NCI-H345 treated with DMSO at 0.1 percent for 48 hours (cell line): ENCODE results near the gene TOPAZ1.

Source experiments
- DNase-seq: peaks from one replicate; lab custom pipeline; 2025; ENCODE audit not compliant: unreplicated experiment; lab: John Stamatoyannopoulos, UW

The TOPAZ1 gene

DNA sequence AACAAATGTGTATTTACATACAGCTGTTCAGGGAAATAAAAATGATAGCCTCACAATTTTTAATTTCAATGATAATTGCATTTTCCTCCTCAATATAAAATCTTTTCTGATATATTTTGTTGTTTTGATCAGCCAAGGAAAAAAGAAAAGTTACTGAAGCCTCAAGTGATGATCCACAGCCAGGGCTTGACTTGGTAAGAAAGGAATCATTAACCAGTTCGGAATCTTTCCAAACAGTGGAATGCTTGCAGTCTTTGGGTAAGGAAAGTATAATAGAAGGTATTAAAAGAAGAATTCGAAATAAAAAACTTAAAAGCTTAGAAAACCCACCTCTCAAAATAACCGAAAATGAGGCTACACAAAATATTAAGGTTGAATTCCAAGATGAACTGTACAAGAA lies 1.0 kb downstream of the TOPAZ1 start:
- no peak for DNase-seq

DNA sequence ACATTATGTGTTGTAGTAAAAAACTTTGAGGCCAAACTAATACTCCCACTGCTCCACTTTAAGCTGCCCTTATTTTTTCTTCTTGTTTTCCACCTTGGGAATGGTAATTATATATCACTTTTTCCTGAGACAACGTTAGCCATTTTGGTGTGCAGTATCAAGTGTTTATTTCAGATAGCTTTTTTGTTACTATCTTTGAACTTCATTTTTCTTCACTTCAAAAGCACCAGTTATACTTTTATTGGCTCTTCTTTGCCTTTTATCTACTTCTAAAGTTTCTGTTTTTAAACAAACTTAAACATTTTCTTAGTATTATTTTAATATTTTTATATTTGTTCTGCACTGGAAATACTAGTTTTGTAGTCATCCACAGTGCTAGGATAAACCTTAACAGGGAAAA lies 6.5 kb downstream of the TOPAZ1 start:
- DNase-seq, result no peak

DNA sequence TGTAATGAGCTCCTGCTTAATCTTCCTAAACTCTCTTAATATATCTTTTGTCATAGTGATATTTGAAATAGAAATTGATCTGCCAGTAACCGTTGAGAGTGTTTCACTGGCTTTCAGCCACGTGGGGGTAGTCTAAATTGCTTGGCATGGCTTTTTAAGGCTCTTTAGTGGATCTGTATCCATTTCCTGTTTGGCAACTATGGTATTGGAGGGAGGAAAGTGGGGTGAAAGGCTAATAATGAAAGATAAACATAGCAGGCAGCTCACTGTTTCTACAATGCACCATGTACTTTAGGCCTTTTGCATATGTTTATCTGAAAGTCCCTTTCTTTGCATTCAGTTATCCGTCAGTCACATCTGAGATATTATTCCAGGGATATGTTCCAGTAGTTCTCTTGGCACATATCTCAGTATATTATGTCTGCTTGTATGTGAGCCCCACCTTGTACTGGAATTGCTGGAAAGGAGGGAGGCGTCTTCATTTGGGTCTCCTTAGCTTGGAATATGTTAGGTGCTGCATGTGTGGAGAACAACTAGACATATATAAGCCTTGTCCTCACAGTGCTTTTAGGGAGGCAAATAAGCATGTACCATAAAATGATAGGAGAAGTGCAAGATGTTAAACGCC lies 10.8 kb downstream of the TOPAZ1 start:
- no peak for DNase-seq

DNA sequence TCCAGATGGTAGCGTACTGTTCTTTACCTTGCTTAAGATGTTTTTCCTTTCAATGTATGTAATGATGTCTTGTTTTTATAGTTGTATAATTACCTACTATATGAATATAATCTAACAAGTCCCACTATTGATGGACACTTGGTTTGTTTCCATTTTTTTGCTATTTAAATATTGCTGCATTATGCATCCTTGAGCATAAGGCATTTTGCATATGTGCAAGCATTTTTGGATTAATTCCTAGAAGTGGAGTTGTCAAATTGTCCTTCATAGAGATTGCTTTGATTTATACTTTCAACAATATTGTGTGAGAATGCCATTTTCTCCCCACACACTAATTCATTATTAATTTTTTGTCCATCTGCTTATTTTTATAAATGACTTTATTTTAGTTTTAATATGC lies 17.7 kb downstream of the TOPAZ1 start:
- no peak for DNase-seq

DNA sequence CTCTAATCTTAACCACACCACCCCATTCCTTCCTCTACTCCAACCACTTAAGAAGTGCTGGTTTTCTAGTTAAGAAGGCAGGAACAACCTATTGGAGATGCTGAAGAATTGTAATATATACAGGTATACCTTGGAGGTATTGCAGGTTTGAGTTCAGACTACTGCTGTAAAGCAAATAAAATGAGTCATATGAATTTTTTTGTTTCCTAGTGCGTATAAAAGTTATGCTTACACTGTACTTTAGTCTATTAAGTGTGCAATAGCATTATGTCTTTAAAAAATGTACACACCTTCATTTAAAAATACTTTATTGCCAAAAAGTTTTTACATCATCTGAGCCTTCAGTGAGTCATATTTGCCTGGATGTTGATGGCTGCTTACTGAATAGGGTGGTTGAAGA lies 22.5 kb downstream of the TOPAZ1 start:
- no peak for DNase-seq

DNA sequence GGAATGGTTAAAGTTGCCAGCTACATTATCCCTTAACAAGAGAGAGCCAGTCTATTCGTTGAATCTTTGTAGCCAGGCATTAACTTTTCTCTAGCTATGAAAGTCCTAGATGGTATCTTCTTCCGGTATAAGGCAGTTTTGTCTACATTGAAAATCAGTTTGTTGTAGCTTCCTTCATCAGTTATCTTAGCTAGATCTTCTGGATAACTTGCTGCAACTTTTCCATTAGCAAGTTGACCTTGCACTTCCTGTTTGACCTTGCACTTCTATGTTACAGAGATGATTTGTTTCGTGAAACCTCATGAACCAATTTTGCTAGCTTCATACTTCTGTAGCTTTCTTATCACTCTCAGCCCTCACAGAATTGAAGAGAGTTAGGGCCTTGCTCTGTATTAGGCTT lies 24.1 kb downstream of the TOPAZ1 start:
- DNase-seq, result no peak

DNA sequence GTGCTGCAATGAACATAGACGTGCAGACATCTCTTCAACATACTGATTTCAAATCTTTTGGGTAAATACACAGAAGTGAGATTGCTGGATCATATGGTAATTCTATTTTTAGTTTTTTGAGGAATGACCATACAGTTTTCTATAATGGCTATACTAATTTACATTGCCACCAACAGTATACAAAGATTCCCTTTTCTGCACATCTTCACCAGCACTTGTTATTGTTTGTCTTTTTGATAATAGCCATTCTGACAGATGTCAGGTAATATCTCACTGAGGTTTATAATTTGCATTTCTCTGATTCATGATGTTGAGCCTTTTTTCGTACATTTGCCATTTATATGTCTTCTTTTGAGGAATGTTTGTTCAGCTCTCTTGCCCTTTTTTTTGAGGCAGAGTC lies 30.5 kb downstream of the TOPAZ1 start:
- DNase-seq, result no peak

DNA sequence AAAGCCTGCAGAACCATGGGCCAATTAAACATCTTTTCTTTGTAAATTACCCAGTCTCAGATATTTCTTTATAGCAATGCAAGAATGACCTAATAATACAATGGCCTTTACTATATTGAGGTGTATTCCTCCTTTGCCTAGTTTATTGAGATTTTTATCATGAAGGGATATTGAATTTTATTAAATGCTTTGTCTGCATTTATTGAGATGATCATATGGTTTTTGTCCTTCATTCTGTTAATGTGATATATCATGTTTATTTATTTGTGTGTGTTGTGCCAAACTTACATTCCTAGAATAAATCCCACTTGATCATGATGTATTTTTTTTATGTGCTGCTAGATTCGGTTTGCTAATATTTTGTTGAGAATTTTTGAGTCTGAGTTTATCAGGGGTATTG lies 36.2 kb downstream of the TOPAZ1 start:
- no peak for DNase-seq

DNA sequence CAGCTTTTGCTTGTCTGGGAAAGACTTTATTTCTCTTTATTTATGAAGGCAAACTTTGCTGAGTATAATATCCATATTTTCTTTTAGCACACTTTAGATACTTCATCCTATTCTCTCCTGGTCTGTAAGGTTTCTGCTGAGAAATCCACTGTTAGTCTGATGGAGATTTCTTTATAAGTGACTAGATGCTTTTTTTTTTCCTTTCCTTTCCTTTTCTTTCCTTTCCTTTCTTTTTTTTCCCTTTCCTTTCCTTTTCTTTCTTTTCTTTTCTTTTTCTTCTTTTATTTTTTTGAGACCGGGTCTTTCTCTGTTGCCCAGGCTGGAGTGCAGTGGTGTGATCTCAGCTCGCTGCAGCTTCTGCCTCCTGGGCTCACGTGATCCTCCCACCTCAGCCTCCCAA lies 38.4 kb downstream of the TOPAZ1 start:
- no peak for DNase-seq

DNA sequence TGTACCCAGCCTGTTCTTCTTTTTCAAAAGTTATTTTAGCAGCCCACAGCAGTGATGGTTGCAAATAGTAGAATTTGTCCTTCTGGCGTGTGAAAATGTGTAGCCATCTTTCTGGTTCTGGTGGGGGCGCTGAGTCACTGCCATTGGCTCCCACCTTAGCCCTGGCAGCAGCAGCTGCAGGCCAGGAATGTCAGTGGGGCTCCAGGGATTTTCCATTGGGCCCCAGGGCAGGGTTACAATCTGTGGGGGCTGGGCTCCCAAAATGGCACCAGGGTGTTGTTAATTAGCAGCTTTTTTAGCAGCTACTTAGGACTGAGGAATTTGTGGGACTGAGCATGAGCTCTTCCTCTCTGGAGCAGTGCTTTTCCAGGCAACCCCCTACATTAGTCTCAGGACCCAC lies 38.9 kb downstream of the TOPAZ1 start:
- DNase-seq, result no peak

DNA sequence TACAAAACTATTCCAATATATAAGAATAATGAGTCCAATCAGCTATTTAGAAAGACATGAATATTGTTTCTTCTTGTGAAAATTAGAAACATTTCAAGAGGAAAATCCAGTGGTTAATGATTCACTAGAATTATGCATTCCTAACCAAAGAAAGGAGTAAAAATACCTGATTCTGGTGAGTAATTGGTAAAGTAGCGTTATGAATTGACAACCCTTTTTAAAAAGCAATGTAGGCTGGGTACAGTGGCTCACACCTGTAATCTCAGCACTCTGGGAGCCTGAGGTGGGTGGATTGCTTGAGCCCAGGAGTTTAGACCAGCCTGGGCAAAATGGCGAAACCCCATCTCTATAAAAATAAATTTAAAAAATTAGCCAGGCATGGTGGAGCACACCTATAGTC lies 43.3 kb downstream of the TOPAZ1 start:
- DNase-seq, result no peak

DNA sequence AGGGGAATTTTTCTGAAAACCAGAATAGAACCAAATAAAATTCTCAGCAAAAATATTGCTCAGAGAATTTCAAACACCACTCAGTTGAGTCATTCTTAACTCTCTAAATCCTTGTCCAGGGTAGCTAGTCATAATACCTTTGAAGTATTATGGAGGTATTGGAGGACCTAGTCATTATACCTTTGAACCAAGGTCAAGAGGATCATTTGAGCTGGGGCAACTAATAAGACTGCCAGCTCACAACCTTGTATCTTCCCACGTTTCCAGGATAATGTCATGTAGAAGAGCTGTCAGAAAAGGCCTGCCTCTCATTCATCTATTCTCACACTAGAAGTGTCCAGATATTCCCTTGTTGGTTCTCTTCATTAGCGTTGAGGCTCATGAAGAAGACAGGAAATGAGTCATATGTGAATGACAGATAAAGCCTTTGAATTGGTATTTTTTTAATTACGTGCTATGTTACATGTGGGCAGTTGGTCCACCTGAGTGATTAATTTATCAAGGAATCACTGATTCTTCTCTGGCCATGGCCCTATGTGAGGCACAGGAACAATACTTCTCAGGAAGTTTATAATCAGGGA lies 48.3 kb downstream of the TOPAZ1 start:
- DNase-seq, result no peak

DNA sequence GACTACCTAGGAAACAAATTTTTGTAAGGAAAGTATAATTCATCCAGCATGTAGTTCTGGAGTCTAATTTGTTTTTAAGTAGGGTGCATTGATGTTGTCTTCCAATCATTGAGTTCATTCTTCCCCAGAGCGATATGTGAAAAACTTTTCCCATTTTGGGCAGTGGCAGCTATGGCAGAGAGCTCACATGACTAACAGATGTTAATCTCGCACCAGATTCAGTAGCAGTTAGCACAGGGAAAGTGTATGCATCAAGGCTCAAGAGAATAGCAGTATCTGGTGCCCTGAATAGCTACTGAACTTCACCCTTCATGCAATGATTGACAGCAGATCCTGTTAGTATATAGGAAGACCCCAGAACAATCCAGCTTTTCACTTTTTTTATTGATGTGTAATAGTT lies 50.6 kb downstream of the TOPAZ1 start:
- DNase-seq, result no peak

DNA sequence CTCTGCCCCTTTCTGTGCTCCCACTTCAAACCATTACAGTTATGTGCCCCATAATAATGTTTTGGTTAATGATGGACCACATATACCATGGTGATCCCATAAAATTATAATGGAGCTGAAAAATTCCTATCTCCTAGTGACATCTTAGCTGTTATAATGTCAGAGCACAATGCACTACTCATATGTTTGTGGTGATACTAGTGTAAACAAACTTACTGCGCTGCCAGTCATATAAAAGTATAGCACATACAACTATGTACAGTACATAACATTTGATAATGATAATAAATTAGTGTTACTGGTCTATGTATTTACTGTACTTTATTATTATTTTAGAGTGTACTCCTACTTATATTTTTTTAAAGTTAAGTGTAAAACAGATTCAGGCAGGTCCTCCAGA lies 51.3 kb downstream of the TOPAZ1 start:
- DNase-seq, result no peak

DNA sequence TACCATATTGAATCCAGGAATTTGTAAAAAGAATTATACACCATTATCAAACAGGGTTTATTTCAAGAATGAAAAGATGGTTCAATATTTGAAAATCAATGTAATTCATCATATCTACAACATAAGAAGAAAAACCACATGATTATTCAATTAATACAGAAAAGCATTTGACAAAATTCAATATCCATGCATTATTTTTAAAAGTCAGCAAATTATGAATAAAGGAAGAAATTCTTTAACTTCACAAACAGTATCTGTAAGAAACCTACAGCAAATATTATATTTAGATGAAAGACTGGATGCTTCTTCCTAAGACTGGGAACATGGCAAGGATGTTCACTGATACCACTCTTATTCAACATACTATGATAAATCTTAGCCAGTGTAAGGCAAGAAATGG lies 55.6 kb downstream of the TOPAZ1 start:
- no peak for DNase-seq

DNA sequence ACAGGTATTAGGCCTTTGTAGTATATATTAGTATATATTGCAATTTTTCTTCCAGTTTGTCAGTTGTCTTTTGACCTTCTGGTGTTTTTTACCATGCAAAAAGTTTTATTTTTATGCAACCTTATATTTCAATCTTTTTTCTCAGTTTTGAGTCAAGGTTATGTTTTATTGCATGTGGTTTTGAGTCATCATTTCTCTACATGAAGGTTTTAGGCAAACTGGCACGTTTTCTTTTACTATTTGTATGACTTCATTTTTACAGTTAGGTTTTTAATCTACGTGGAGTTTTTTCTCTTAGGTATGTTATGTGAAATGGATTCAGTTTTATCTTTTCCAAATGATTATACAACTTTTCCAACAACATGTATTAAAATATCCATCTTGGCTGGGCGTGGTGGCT lies 60.1 kb downstream of the TOPAZ1 start:
- DNase-seq, result no peak

DNA sequence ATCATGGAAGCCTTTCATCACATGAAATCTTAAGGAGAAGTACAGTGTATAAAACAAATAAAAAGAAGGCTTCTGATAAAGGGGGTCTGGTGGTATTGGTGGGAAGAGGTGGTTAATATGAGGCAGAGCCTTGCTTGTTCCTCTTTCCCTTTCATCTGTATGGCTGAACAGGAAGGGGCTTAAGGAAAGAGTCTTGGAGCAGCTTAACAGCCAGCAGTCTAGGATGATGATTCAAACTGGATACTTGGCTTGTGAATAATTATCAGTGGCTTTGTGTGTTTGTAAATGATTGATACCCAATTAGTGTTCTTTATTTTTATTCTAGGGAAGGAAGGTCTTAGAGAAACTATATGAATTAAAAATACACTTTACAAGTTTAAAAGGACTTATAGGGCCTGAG lies 67.8 kb downstream of the TOPAZ1 start:
- DNase-seq, result no peak

DNA sequence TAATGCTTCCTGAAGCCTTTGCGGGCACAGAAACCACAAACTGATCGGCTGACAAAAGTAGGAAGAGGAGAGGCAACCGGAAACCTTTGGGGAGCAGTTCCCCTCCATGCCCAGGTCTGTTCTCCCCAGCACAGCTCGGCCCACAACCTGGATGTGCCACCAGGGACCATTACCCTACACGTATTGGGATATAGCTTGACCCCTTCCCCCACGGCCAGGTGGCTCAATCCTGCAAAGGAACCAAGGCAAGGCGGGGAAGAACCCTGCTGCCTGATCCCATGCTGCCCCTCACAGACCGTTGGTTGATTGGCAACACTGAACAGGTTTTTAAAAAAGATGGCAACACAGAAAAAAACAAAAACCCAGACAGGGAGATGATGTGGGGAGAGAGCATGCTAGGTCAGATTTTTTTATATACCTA lies 77.2 kb downstream of the TOPAZ1 start:
- no peak for DNase-seq

DNA sequence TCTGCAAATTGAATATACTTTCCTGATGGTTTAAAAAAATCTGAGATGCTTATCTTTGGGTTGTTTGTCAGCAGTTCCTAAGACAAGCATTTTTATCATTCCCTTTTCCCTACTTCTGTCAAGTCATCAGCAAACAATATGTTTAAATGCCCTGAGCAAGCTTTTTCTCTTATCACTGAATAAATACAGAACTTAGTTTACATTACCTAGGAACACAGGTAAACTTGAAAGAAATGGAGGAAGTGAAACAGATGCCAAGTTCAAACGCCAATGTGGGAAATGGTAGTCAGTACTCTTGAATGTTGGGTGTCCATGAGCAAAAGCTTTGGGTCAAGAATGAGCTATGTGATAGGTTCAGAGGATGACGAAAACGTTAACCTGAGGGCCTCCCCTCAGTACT lies 79.6 kb downstream of the TOPAZ1 start:
- no peak for DNase-seq

DNA sequence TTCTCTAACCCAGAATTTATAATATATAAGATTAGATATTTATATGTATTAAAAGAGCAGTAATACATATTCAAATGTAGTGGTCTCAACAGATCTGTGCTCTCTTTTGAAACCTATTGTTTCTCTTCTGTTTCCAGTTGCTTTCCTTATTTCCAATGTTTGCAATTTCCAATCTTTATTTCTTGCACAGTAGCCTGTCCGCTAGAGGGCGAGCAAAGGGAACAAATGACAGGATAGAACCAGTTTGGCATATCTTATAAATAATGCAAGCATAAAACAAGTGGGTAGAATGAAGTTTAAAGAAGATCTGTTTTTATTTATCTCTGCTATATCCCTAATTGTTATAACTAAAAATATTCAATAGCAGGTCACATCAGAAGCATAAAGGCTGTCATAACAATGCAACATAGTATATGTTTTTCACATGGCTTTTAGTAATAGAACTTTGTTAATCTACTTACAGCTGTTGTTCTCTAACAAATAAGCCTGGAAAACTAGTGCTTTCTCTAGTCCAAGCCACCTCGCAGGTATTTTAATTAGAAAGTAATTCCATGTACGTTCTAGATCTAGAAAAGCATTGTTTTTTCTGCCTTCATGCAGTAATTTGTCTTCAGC lies 81.8 kb downstream of the TOPAZ1 start:
- DNase-seq, result peak; percentile 51

DNA sequence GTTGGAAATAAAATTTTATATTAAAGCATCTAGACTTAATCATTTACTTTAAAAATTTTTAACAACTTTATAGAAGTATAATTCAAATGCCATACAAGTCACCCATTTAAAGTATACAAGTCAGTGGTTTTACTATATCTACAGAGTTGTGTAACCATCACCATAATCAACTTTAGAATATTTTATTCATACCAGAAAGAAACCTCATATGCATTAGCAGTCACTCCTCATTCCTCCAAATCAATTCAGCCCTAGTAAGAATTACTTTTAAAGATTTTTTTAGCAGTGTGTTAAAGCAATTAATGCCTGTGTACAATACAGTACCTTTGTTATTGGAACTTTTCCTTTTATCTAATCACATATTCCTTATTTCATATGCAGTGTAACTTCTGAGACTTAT lies 82.9 kb downstream of the TOPAZ1 start:
- no peak for DNase-seq

DNA sequence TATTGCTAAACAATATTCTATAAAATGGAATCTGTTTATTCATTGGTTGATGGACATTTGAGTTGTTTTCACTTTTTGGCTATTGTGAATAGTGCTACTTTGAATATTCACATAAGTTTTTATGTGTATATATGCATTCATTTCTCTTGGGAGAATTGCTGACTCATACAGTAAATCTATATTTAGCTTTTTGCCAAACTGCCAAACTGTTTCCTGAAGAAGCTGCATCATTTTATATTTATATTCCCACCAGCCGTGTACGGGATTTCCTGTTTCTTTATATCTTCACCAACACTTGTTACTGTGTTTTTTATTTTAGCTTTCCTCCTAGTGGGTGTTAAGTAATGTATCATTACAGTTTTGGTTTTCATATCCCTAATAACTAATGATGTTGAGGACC lies 84.3 kb downstream of the TOPAZ1 start:
- no peak for DNase-seq

DNA sequence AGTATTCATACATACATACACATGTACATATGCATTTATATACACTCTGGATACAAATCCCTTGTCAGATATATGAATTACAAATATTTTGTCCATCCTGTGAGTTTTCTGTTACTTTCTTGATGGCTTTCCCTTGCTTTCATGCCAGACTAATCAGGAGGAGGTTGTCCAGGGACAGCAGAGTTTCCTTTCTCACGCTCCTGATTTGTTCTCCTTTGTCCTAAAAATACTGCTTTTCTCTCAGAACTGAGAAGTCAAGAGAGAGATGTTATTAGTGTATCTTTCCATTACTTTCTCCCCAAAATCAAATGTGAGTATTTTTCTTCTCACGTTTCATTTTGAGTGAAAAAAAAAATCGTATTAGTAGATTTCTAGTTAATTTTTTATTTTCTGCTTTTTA lies 84.8 kb downstream of the TOPAZ1 start:
- DNase-seq, result no peak
